HepG2 (cell line): ENCODE results near the gene CREBBP. TPM values are rescaled to one million over a fixed set of nuclear protein-coding genes. Genes with fewer than 3 reads are reported as not detected.
A peak's percentile ranks its signal among the peaks of the same experiment; 100 is the strongest.

Source experiments
- AGO2 ChIP-seq: fragments of 200-400 bp; formaldehyde crosslinking; optimal IDR thresholded peaks from 2 replicates; pipeline ENCODE3; 2017; ENCODE audit warnings: mild to moderate bottlenecking, low read depth, low read length, moderate library complexity
- DZIP1 ChIP-seq: sonication (generic); formaldehyde crosslinking; IDR thresholded peaks from 2 replicates; pipeline ENCODE4 v1.5.0; 2020; ENCODE audit warnings: mild to moderate bottlenecking, missing genetic modification reagents
- FIP1L1 ChIP-seq: fragments of 200-400 bp; formaldehyde crosslinking; IDR thresholded peaks from 2 replicates; pipeline ENCODE4 v1.6.1; 2018; ENCODE audit warnings: low read depth, mild to moderate bottlenecking, low read length, moderate library complexity, borderline replicate concordance; ENCODE audit not compliant: insufficient read depth
- HNF4A ChIP-seq: sonication (generic); formaldehyde crosslinking; IDR thresholded peaks from 2 replicates; pipeline ENCODE4 v1.4.0; 2020; ENCODE audit warnings: missing genetic modification reagents
- KMT2B ChIP-seq: IDR thresholded peaks from 2 replicates; pipeline ENCODE4 v1.6.1; 2016; ENCODE audit warnings: missing genetic modification reagents, missing compliant biosample characterization
- POLR2AphosphoS5 ChIP-seq: IDR thresholded peaks from 2 replicates; pipeline ENCODE4 v1.6.1; 2012; ENCODE audit warnings: low read depth, low read length
- RBAK ChIP-seq: sonication (generic); formaldehyde crosslinking; IDR thresholded peaks from 2 replicates; pipeline ENCODE4 v1.5.1; 2020; ENCODE audit warnings: mild to moderate bottlenecking, missing genetic modification reagents
- STAG1 ChIP-seq: sonication (generic); formaldehyde crosslinking; IDR thresholded peaks from 2 replicates; pipeline ENCODE4 v1.4.0; 2020; ENCODE audit warnings: missing genetic modification reagents
- XRCC5 ChIP-seq: fragments of 200-400 bp; formaldehyde crosslinking; optimal IDR thresholded peaks from 2 replicates; pipeline ENCODE3; 2017; ENCODE audit warnings: mild to moderate bottlenecking, low read length
- ZFP1 ChIP-seq: IDR thresholded peaks from 2 replicates; pipeline ENCODE4 v1.6.1; 2016
- ZNF124 ChIP-seq: sonication (generic); formaldehyde crosslinking; IDR thresholded peaks from 2 replicates; pipeline ENCODE4 v1.4.0; 2020; ENCODE audit warnings: missing genetic modification reagents
- ZNF562 ChIP-seq: sonication (generic); formaldehyde crosslinking; IDR thresholded peaks from 2 replicates; pipeline ENCODE4 v1.8.0; 2022; ENCODE audit warnings: missing genetic modification reagents, borderline replicate concordance
- ZNF704 ChIP-seq: sonication (generic); formaldehyde crosslinking; IDR thresholded peaks from 2 replicates; pipeline ENCODE4 v1.8.1; 2023; ENCODE audit warnings: mild to moderate bottlenecking, inconsistent platforms, moderate library complexity, missing genetic modification reagents, borderline replicate concordance
- ZSCAN12 ChIP-seq: sonication (generic); formaldehyde crosslinking; IDR thresholded peaks from 2 replicates; pipeline ENCODE4 v1.9.0; 2021; ENCODE audit warnings: mild to moderate bottlenecking, missing genetic modification reagents
- polyA plus RNA-seq, 8 experiments: library from polyadenylated mRNA; depleted of rRNA in 3 of 8; stranded (reverse) in 7 of 8; unstranded in 1 of 8; fragments of >200 nt; fragmentation: Illumina TruSeq in 4 of 8; extraction: Trizol in 4 of 8; gene quantifications; 2 replicates each; pipeline versions ENCODE4 v1.2.1 to v1.2.3, GENCODE V29; 2011 to 2016; ENCODE audit warnings: low read depth in 4 of 8, missing spikeins in 1 of 8, mixed read lengths in 1 of 8; ENCODE audit not compliant: insufficient read depth in 1 of 8
- total RNA-seq, 5 experiments: library from RNA; depleted of rRNA; stranded (reverse); fragments of >200 nt; fragmentation: Illumina TruSeq; extraction: Trizol; gene quantifications; 2 replicates each; pipeline ENCODE4 v1.2.3, GENCODE V29; 2016; ENCODE audit warnings: low read depth in 1 of 5
- TF ChIP-seq, protein P1 (sequence below): sonication (generic); formaldehyde crosslinking; IDR thresholded peaks from 2 replicates; pipeline ENCODE4 v1.5.1; 2020; ENCODE audit warnings: mild to moderate bottlenecking, missing genetic modification reagents, moderate library complexity
- TF ChIP-seq, protein P2 (sequence below): IDR thresholded peaks from 2 replicates; pipeline ENCODE4 v1.6.1; 2016; ENCODE audit warnings: low read depth, missing genetic modification reagents, missing compliant biosample characterization

Gene CREBBP
- total and polyA plus RNA-seq, 2 of the 13 experiments (the other 11 are each of a cell fraction or from before 2014, with no cell fraction given): 5.3 to 10.4 TPM

DNA sequence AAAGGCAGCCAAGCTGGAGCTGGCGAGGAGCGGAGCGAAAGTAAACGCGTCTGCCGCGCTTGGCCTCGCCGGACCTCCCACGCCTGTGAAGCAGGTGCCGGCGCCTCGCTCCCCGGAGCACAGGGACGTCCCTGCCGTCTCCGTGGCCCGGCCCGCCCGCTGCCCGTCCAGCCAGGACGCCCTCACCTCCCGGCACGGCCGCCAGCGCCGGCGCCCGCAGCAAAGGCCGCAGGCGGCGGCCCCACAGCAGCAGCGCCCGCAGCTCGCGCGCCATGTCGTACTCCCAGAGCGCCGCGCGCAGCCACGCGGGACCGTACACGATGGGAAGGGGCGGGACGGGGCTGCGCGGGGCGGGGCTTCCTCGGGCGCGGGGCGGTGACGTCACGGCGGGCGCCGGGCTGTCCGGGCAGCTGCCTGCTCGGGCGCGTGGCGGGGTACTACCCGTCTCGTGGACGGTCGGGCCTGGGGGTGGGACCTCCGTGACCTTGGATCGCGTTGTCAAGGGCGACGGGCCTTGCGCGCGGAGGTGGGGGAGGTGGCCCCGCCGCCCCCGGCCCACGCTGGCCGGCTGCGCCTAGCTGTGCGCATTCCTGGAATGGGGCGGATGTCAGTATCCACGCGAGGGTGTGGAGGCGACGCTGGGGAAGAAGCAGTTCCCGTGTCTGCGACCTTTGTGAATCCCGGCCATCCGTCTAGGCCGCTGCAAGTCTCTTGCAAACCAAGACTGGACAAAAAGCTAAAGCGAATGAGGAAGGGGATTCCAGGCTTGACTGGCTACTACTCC, 163.1 kb downstream of the CREBBP start, which contains the start of gene TRAP1 (continued):
- TF ChIP-seq, protein P1, sequence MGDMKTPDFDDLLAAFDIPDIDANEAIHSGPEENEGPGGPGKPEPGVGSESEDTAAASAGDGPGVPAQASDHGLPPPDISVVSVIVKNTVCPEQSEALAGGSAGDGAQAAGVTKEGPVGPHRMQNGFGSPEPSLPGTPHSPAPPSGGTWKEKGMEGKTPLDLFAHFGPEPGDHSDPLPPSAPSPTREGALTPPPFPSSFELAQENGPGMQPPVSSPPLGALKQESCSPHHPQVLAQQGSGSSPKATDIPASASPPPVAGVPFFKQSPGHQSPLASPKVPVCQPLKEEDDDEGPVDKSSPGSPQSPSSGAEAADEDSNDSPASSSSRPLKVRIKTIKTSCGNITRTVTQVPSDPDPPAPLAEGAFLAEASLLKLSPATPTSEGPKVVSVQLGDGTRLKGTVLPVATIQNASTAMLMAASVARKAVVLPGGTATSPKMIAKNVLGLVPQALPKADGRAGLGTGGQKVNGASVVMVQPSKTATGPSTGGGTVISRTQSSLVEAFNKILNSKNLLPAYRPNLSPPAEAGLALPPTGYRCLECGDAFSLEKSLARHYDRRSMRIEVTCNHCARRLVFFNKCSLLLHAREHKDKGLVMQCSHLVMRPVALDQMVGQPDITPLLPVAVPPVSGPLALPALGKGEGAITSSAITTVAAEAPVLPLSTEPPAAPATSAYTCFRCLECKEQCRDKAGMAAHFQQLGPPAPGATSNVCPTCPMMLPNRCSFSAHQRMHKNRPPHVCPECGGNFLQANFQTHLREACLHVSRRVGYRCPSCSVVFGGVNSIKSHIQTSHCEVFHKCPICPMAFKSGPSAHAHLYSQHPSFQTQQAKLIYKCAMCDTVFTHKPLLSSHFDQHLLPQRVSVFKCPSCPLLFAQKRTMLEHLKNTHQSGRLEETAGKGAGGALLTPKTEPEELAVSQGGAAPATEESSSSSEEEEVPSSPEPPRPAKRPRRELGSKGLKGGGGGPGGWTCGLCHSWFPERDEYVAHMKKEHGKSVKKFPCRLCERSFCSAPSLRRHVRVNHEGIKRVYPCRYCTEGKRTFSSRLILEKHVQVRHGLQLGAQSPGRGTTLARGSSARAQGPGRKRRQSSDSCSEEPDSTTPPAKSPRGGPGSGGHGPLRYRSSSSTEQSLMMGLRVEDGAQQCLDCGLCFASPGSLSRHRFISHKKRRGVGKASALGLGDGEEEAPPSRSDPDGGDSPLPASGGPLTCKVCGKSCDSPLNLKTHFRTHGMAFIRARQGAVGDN (CRISPR knock-in tag): peak; percentile 91
- TF ChIP-seq, protein P2, sequence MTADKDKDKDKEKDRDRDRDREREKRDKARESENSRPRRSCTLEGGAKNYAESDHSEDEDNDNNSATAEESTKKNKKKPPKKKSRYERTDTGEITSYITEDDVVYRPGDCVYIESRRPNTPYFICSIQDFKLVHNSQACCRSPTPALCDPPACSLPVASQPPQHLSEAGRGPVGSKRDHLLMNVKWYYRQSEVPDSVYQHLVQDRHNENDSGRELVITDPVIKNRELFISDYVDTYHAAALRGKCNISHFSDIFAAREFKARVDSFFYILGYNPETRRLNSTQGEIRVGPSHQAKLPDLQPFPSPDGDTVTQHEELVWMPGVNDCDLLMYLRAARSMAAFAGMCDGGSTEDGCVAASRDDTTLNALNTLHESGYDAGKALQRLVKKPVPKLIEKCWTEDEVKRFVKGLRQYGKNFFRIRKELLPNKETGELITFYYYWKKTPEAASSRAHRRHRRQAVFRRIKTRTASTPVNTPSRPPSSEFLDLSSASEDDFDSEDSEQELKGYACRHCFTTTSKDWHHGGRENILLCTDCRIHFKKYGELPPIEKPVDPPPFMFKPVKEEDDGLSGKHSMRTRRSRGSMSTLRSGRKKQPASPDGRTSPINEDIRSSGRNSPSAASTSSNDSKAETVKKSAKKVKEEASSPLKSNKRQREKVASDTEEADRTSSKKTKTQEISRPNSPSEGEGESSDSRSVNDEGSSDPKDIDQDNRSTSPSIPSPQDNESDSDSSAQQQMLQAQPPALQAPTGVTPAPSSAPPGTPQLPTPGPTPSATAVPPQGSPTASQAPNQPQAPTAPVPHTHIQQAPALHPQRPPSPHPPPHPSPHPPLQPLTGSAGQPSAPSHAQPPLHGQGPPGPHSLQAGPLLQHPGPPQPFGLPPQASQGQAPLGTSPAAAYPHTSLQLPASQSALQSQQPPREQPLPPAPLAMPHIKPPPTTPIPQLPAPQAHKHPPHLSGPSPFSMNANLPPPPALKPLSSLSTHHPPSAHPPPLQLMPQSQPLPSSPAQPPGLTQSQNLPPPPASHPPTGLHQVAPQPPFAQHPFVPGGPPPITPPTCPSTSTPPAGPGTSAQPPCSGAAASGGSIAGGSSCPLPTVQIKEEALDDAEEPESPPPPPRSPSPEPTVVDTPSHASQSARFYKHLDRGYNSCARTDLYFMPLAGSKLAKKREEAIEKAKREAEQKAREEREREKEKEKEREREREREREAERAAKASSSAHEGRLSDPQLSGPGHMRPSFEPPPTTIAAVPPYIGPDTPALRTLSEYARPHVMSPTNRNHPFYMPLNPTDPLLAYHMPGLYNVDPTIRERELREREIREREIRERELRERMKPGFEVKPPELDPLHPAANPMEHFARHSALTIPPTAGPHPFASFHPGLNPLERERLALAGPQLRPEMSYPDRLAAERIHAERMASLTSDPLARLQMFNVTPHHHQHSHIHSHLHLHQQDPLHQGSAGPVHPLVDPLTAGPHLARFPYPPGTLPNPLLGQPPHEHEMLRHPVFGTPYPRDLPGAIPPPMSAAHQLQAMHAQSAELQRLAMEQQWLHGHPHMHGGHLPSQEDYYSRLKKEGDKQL (CRISPR knock-in tag): no peak
- TF ChIP-seq ZSCAN12 (CRISPR knock-in tag) (no peak), XRCC5 (peak; percentile 4), ZNF562 (CRISPR knock-in tag) (no peak), POLR2AphosphoS5 (peak; percentile 61), ZNF704 (no peak; the same call in 1 of the 2 replicates), HNF4A (no peak), DZIP1 (CRISPR knock-in tag) (peak; percentile 59), ZNF124 (CRISPR knock-in tag) (no peak), RBAK (CRISPR knock-in tag) (no peak), ZFP1 (CRISPR knock-in tag) (no peak; the same call in 1 of the 2 replicates), AGO2 (peak; percentile 84), KMT2B (CRISPR knock-in tag) (peak; percentile 49; the same call in 1 of the 2 replicates), FIP1L1 (no peak), STAG1 (no peak)
